NCI-H82 treated with DMSO at 0.1 percent for 48 hours (cell line): ENCODE results near the gene FHIT.

Experiments used
- DNase-seq: peaks from one replicate; lab custom pipeline; 2025; ENCODE audit not compliant: unreplicated experiment; lab: John Stamatoyannopoulos, UW

The FHIT gene

GRCh38 chr3:59714066-59714465 lies 1537.2 kb downstream of the FHIT start:
- DNase-seq, result no peak

GRCh38 chr3:59710554-59710953 lies 1540.7 kb downstream of the FHIT start:
- peak; percentile 3 for DNase-seq

GRCh38 chr3:59709702-59710553 lies 1541.3 kb downstream of the FHIT start:
- DNase-seq, result no peak

- no peak for DNase-seq
These were observed 1543.0 kb downstream of the FHIT start for GRCh38 chr3:59708202-59708601.

GRCh38 chr3:59704292-59704691 lies 1547.0 kb downstream of the FHIT start:
- no peak for DNase-seq

- no peak for DNase-seq
These were observed 1551.5 kb downstream of the FHIT start for GRCh38 chr3:59699648-59700320.
